GM21576 (cell line): ENCODE measurements around the gene TATDN2.
"Not testable (repeated sequence)": the region's sequence is repeated elsewhere in the genome, so short reads cannot be mapped to it uniquely, and the experiment has no call there.

Experiments
- ATAC-seq: cut with Tn5 transposase; IDR thresholded peaks from one replicate; pipeline ENCODE4 v1.9.1; 2021; ENCODE audit warnings: mild to moderate bottlenecking, moderate library complexity; ENCODE audit not compliant: unreplicated experiment

TATDN2 gene

GRCh38 chr3:10268930-10269329, 20.7 kb downstream of the TATDN2 start:
- no peak for ATAC-seq

- no peak for ATAC-seq
These were observed 21.2 kb downstream of the TATDN2 start for GRCh38 chr3:10269443-10269842.

GRCh38 chr3:10272476-10272875, 24.2 kb downstream of the TATDN2 start:
- ATAC-seq: not testable (repeated sequence)

GRCh38 chr3:10272977-10273376, 24.7 kb downstream of the TATDN2 start:
- ATAC-seq: no peak

GRCh38 chr3:10273702-10274305, 25.5 kb downstream of the TATDN2 start:
- no peak for ATAC-seq

- no peak for ATAC-seq
These were observed 26.3 kb downstream of the TATDN2 start for GRCh38 chr3:10274601-10275000.

- no peak for ATAC-seq
These were observed 28.9 kb downstream of the TATDN2 start for GRCh38 chr3:10277115-10277625.

- ATAC-seq: no peak
These were observed 30.2 kb downstream of the TATDN2 start for GRCh38 chr3:10278501-10278900.

GRCh38 chr3:10279384-10280176, 31.3 kb downstream of the TATDN2 start:
- ATAC-seq: no peak

GRCh38 chr3:10280177-10280529, 31.9 kb downstream of the TATDN2 start:
- no peak for ATAC-seq

GRCh38 chr3:10280571-10280970, 32.3 kb downstream of the TATDN2 start:
- no peak for ATAC-seq

- no peak for ATAC-seq
These were observed 33.7 kb downstream of the TATDN2 start for GRCh38 chr3:10281951-10282350.

GRCh38 chr3:10283638-10284037, 35.4 kb downstream of the TATDN2 start:
- no peak for ATAC-seq

- no peak for ATAC-seq
These were observed 36.2 kb downstream of the TATDN2 start for GRCh38 chr3:10284496-10284895.

GRCh38 chr3:10285272-10286132, 37.2 kb downstream of the TATDN2 start:
- ATAC-seq: no peak

GRCh38 chr3:10286133-10286524, 37.9 kb downstream of the TATDN2 start:
- ATAC-seq: no peak

GRCh38 chr3:10286596-10287295, 38.5 kb downstream of the TATDN2 start:
- ATAC-seq: no peak

- ATAC-seq: no peak
These were observed 39.8 kb downstream of the TATDN2 start for GRCh38 chr3:10287936-10288574.

GRCh38 chr3:10288575-10288960, 40.3 kb downstream of the TATDN2 start:
- no peak for ATAC-seq

- no peak for ATAC-seq
These were observed 40.8 kb downstream of the TATDN2 start for GRCh38 chr3:10289077-10289476.
